GM23338 (cell line): ENCODE results near the gene RPS19. TPM values are rescaled to one million over a fixed set of nuclear protein-coding genes. Genes with fewer than 3 reads are reported as not detected.

Experiments used
- ATAC-seq: fragments of 200-7000 bp; cut with Tn5 transposase; 3 replicates; pipeline ENCODE4 v1.9.1; 2020
- DNase-seq: peaks from one replicate; pipeline ENCODE4 v3.0.0-alpha.2; 2015; ENCODE audit warnings: low spot score
- H2AFZ ChIP-seq: fragments of 200-600 bp; sonication (generic); 2 replicates; pipeline ENCODE4 v1.8.0; 2016; ENCODE audit warnings: antibody characterized with exemption, mild to moderate bottlenecking, moderate library complexity
- H3F3A ChIP-seq: fragments of 200-600 bp; sonication (generic); replicated peaks from 2 replicates; pipeline ENCODE4 v1.8.0; 2017; ENCODE audit warnings: antibody characterized with exemption, mixed run types, low read depth
- H3K27ac ChIP-seq: fragments of 200-600 bp; sonication (generic); 2 replicates; pipeline ENCODE4 v1.6.1; 2016; ENCODE audit warnings: low read depth
- H3K27me3 ChIP-seq: fragments of 200-600 bp; sonication (generic); 2 replicates; pipeline ENCODE4 v1.8.0; 2016; ENCODE audit warnings: mild to moderate bottlenecking, mixed run types, moderate library complexity; ENCODE audit not compliant: insufficient read depth
- H3K36me3 ChIP-seq: fragments of 200-600 bp; sonication (generic); 2 replicates; pipeline ENCODE4 v1.8.0; 2016; ENCODE audit warnings: mild to moderate bottlenecking; ENCODE audit not compliant: insufficient read depth
- H3K4me1 ChIP-seq: fragments of 200-600 bp; sonication (generic); 2 replicates; pipeline ENCODE4 v1.8.0; 2016; ENCODE audit warnings: mild to moderate bottlenecking, moderate library complexity; ENCODE audit not compliant: insufficient read depth
- H3K4me2 ChIP-seq: fragments of 200-600 bp; sonication (generic); 2 replicates; pipeline ENCODE4 v1.7.1; 2017; ENCODE audit warnings: mixed run types
- H3K4me3 ChIP-seq: fragments of 200-600 bp; sonication (generic); 2 replicates; pipeline ENCODE4 v1.6.1; 2016; ENCODE audit warnings: mixed run types
- H3K79me2 ChIP-seq: fragments of 200-600 bp; sonication (generic); replicated peaks from 2 replicates; pipeline ENCODE4 v1.8.0; 2017; ENCODE audit warnings: mild to moderate bottlenecking; ENCODE audit not compliant: insufficient read depth
- H3K9me2 ChIP-seq: fragments of 200-600 bp; sonication (generic); 2 replicates; pipeline ENCODE4 v1.8.0; 2017; ENCODE audit not compliant: insufficient read depth
- H4K20me1 ChIP-seq: fragments of 200-600 bp; sonication (generic); replicated peaks from 2 replicates; pipeline ENCODE4 v1.8.0; 2017; ENCODE audit warnings: mild to moderate bottlenecking; ENCODE audit not compliant: insufficient read depth
- H3K27ac Mint-ChIP-seq: 2 replicates; pipeline ENCODE4 v1.8.0; 2020; ENCODE audit warnings: inconsistent platforms, mild to moderate bottlenecking, moderate library complexity, mixed read lengths
- H3K27me3 Mint-ChIP-seq: 3 replicates; pipeline ENCODE4 v1.8.0; 2022; ENCODE audit warnings: low read depth, mild to moderate bottlenecking, moderate library complexity, mixed read lengths, inconsistent platforms; ENCODE audit not compliant: insufficient read depth, poor library complexity
- H3K36me3 Mint-ChIP-seq: 3 replicates; pipeline ENCODE4 v1.8.0; 2021; ENCODE audit warnings: low read depth, mild to moderate bottlenecking, inconsistent platforms, moderate library complexity, mixed read lengths
- H3K4me1 Mint-ChIP-seq: 3 replicates; pipeline ENCODE4 v1.8.0; 2020; ENCODE audit warnings: mild to moderate bottlenecking, inconsistent platforms, mixed read lengths
- H3K4me3 Mint-ChIP-seq: 3 replicates; pipeline ENCODE4 v1.8.0; 2021; ENCODE audit warnings: moderate library complexity, mild to moderate bottlenecking, inconsistent platforms, mixed read lengths
- H3K9me3 Mint-ChIP-seq: 3 replicates; pipeline ENCODE4 v1.8.0; 2020; ENCODE audit warnings: moderate library complexity, mild to moderate bottlenecking, inconsistent platforms, mixed read lengths
- CREB1 ChIP-seq: fragments of 250-450 bp; sonication (Bioruptor Pico); IDR thresholded peaks from 2 replicates; pipeline ENCODE4 v1.5.0; 2020; ENCODE audit warnings: low read depth, mild to moderate bottlenecking, moderate library complexity
- EZH2phosphoT487 ChIP-seq: fragments of 200-600 bp; sonication (generic); IDR thresholded peaks from one replicate; pipeline ENCODE4 v1.8.1; 2018; ENCODE audit warnings: antibody characterized with exemption; ENCODE audit not compliant: unreplicated experiment
- JUNB ChIP-seq: IDR thresholded peaks from one replicate; pipeline ENCODE4 v1.6.1; 2016; ENCODE audit warnings: antibody characterized with exemption; ENCODE audit not compliant: unreplicated experiment
- NANOG ChIP-seq: IDR thresholded peaks from 2 replicates; pipeline ENCODE4 v1.6.1; 2016; ENCODE audit warnings: antibody characterized with exemption, borderline replicate concordance
- POLR2AphosphoS5 ChIP-seq: IDR thresholded peaks from 2 replicates; pipeline ENCODE4 v1.6.1; 2016; ENCODE audit warnings: antibody characterized with exemption, low read depth
- STAT1 ChIP-seq: IDR thresholded peaks from one replicate; pipeline ENCODE4 v1.6.1; 2016; ENCODE audit warnings: antibody characterized with exemption; ENCODE audit not compliant: unreplicated experiment
- ZNF114 ChIP-seq: fragments of 250-450 bp; sonication (Bioruptor Pico); IDR thresholded peaks from 2 replicates; pipeline ENCODE4 v1.5.0; 2020; ENCODE audit warnings: mild to moderate bottlenecking, moderate library complexity
- ZNF331 ChIP-seq: fragments of 250-450 bp; sonication (Bioruptor Pico); IDR thresholded peaks from 2 replicates; pipeline ENCODE4 v1.5.0; 2020; ENCODE audit warnings: low read depth, mild to moderate bottlenecking, moderate library complexity
- polyA plus RNA-seq: library from polyadenylated mRNA; unstranded; fragments of >200 nt; fragmentation: Nextera tagmentation; extraction: Ambion mirVana; gene quantifications from 2 replicates; pipeline ENCODE4 v1.2.1, GENCODE V29; 2016
- total RNA-seq: library from RNA; depleted of rRNA; stranded (reverse); fragments of >200 nt; shearing (Covaris generic); gene quantifications from 2 replicates; pipeline ENCODE4 v1.2.3, GENCODE V29; 2014
- TF ChIP-seq, protein P1 (sequence below): IDR thresholded peaks from one replicate; pipeline ENCODE4 v1.6.1; 2018; ENCODE audit warnings: antibody characterized with exemption; ENCODE audit not compliant: unreplicated experiment
- TF ChIP-seq, protein P2 (sequence below): fragments of 250-450 bp; sonication (Bioruptor Pico); IDR thresholded peaks from 2 replicates; pipeline ENCODE4 v1.5.0; 2020; ENCODE audit warnings: mild to moderate bottlenecking, moderate library complexity
- TF ChIP-seq, protein P3 (sequence below), 2 experiments: fragments of 200-600 bp in 1 of 2; sonication (generic) in 1 of 2; conservative IDR thresholded peaks; 2 replicates each; pipeline versions ENCODE4 v1.5.1 to v1.6.1; 2016 to 2017; ENCODE audit warnings: antibody characterized with exemption in 2 of 2, low read depth in 2 of 2, mild to moderate bottlenecking in 2 of 2, moderate library complexity in 1 of 2
- TF ChIP-seq, protein P4 (sequence below): IDR thresholded peaks from 2 replicates; pipeline ENCODE4 v1.6.1; 2016; ENCODE audit warnings: antibody characterized with exemption

RPS19 gene
- total and polyA plus RNA-seq, 2 experiments from 2014 or later: 1,798 to 4,073 TPM

DNA sequence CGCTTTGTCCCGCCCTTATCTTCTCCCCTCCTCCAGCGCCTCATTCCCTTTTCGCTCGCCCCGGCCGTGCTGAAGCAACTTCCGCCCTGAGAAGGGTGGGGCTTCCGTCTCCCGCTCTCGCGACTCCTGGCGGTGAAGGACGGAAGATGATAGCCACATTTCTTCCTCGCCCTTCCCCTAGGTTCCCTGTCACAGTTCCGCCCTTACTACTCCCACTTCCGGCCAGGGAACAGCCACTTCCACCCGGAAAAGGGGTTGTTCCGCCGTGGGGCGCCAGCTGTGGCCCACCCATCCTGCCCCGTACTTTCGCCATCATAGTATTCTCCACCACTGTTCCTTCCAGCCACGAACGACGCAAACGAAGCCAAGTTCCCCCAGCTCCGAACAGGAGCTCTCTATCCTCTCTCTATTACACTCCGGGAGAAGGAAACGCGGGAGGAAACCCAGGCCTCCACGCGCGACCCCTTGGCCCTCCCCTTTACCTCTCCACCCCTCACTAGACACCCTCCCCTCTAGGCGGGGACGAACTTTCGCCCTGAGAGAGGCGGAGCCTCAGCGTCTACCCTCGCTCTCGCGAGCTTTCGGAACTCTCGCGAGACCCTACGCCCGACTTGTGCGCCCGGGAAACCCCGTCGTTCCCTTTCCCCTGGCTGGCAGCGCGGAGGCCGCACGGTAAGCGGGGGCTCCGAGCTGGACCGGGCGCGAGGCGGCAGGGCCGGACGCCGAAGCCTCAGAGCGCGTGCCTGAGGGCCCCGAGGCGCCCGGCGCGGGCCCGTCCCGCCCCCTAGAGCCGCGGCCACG is at the start of gene RPS19 (continued):
- TF ChIP-seq ZNF114 (CRISPR knock-in tag): peak; percentile 77; the same call in 1 of the 2 replicates

DNA sequence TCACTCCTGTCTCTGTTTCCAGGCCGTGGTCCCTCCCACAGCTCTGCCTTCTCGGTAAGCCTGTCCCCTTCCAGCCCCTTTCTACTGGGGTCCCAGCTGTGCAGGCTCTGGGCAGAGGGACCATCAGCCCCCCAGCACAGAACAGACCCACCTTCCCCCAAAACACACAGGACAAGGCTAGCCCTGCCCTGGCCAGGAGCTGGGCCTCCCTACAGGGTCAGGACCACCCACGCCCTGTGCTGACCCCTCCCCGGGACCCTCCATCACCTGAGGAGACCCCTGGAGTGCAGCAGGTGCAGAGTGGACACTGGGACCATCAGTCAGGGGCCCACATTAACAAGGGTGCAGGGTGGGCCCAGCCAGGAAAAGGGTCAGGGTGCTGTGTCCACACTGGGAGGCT is 49.8 kb upstream of the RPS19 start:
- Histone ChIP-seq H2AFZ (no peak overlapping the region), H3K9me2 (no peaks in the 10 kb centered on the region), H3K27me3 (no peaks in the 10 kb centered on the region), H4K20me1 (no peaks in the 10 kb centered on the region), H3K4me2 (no peak overlapping the region), H3K4me1 (no peaks in the 10 kb centered on the region), H3K79me2 (no peaks in the 10 kb centered on the region), H3K36me3 (no peaks in the 10 kb centered on the region), H3F3A (no peaks in the 10 kb centered on the region), H3K27ac (no peak overlapping the region), H3K4me3 (no peak overlapping the region)
- Mint-ChIP-seq H3K4me3 (no peak overlapping the region), H3K4me1 (no peaks in the 10 kb centered on the region), H3K36me3 (no peaks in the 10 kb centered on the region), H3K9me3 (no peaks in the 10 kb centered on the region), H3K27me3 (peaks cover 11% of the 10 kb centered on the region), H3K27ac (no peak overlapping the region)
- no peak for DNase-seq
- no peak for ATAC-seq
- TF ChIP-seq ZNF331 (CRISPR knock-in tag) (no peak), STAT1 (no peak), CREB1 (CRISPR knock-in tag) (no peak), ZNF114 (CRISPR knock-in tag) (no peak), POLR2AphosphoS5 (no peak), NANOG (no peak), JUNB (no peak), EZH2phosphoT487 (no peak)
- TF ChIP-seq, protein P1, sequence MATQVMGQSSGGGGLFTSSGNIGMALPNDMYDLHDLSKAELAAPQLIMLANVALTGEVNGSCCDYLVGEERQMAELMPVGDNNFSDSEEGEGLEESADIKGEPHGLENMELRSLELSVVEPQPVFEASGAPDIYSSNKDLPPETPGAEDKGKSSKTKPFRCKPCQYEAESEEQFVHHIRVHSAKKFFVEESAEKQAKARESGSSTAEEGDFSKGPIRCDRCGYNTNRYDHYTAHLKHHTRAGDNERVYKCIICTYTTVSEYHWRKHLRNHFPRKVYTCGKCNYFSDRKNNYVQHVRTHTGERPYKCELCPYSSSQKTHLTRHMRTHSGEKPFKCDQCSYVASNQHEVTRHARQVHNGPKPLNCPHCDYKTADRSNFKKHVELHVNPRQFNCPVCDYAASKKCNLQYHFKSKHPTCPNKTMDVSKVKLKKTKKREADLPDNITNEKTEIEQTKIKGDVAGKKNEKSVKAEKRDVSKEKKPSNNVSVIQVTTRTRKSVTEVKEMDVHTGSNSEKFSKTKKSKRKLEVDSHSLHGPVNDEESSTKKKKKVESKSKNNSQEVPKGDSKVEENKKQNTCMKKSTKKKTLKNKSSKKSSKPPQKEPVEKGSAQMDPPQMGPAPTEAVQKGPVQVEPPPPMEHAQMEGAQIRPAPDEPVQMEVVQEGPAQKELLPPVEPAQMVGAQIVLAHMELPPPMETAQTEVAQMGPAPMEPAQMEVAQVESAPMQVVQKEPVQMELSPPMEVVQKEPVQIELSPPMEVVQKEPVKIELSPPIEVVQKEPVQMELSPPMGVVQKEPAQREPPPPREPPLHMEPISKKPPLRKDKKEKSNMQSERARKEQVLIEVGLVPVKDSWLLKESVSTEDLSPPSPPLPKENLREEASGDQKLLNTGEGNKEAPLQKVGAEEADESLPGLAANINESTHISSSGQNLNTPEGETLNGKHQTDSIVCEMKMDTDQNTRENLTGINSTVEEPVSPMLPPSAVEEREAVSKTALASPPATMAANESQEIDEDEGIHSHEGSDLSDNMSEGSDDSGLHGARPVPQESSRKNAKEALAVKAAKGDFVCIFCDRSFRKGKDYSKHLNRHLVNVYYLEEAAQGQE: no peak
- TF ChIP-seq, protein P2, sequence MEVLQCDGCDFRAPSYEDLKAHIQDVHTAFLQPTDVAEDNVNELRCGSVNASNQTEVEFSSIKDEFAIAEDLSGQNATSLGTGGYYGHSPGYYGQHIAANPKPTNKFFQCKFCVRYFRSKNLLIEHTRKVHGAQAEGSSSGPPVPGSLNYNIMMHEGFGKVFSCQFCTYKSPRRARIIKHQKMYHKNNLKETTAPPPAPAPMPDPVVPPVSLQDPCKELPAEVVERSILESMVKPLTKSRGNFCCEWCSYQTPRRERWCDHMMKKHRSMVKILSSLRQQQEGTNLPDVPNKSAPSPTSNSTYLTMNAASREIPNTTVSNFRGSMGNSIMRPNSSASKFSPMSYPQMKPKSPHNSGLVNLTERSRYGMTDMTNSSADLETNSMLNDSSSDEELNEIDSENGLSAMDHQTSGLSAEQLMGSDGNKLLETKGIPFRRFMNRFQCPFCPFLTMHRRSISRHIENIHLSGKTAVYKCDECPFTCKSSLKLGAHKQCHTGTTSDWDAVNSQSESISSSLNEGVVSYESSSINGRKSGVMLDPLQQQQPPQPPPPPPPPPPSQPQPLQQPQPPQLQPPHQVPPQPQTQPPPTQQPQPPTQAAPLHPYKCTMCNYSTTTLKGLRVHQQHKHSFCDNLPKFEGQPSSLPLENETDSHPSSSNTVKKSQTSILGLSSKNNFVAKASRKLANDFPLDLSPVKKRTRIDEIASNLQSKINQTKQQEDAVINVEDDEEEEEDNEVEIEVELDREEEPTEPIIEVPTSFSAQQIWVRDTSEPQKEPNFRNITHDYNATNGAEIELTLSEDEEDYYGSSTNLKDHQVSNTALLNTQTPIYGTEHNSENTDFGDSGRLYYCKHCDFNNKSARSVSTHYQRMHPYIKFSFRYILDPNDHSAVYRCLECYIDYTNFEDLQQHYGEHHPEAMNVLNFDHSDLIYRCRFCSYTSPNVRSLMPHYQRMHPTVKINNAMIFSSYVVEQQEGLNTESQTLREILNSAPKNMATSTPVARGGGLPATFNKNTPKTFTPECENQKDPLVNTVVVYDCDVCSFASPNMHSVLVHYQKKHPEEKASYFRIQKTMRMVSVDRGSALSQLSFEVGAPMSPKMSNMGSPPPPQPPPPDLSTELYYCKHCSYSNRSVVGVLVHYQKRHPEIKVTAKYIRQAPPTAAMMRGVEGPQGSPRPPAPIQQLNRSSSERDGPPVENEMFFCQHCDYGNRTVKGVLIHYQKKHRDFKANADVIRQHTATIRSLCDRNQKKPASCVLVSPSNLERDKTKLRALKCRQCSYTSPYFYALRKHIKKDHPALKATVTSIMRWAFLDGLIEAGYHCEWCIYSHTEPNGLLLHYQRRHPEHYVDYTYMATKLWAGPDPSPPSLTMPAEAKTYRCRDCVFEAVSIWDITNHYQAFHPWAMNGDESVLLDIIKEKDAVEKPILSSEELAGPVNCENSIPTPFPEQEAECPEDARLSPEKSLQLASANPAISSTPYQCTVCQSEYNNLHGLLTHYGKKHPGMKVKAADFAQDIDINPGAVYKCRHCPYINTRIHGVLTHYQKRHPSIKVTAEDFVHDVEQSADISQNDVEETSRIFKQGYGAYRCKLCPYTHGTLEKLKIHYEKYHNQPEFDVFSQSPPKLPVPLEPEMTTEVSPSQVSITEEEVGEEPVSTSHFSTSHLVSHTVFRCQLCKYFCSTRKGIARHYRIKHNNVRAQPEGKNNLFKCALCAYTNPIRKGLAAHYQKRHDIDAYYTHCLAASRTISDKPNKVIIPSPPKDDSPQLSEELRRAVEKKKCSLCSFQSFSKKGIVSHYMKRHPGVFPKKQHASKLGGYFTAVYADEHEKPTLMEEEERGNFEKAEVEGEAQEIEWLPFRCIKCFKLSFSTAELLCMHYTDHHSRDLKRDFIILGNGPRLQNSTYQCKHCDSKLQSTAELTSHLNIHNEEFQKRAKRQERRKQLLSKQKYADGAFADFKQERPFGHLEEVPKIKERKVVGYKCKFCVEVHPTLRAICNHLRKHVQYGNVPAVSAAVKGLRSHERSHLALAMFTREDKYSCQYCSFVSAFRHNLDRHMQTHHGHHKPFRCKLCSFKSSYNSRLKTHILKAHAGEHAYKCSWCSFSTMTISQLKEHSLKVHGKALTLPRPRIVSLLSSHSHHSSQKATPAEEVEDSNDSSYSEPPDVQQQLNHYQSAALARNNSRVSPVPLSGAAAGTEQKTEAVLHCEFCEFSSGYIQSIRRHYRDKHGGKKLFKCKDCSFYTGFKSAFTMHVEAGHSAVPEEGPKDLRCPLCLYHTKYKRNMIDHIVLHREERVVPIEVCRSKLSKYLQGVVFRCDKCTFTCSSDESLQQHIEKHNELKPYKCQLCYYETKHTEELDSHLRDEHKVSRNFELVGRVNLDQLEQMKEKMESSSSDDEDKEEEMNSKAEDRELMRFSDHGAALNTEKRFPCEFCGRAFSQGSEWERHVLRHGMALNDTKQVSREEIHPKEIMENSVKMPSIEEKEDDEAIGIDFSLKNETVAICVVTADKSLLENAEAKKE (CRISPR knock-in tag): no peak
- TF ChIP-seq, protein P3, sequence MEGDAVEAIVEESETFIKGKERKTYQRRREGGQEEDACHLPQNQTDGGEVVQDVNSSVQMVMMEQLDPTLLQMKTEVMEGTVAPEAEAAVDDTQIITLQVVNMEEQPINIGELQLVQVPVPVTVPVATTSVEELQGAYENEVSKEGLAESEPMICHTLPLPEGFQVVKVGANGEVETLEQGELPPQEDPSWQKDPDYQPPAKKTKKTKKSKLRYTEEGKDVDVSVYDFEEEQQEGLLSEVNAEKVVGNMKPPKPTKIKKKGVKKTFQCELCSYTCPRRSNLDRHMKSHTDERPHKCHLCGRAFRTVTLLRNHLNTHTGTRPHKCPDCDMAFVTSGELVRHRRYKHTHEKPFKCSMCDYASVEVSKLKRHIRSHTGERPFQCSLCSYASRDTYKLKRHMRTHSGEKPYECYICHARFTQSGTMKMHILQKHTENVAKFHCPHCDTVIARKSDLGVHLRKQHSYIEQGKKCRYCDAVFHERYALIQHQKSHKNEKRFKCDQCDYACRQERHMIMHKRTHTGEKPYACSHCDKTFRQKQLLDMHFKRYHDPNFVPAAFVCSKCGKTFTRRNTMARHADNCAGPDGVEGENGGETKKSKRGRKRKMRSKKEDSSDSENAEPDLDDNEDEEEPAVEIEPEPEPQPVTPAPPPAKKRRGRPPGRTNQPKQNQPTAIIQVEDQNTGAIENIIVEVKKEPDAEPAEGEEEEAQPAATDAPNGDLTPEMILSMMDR (conservative IDR thresholded peaks at IDR 0.05; ENCODE audit: low read depth in 2 of 2): no peak
- TF ChIP-seq, protein P4, sequence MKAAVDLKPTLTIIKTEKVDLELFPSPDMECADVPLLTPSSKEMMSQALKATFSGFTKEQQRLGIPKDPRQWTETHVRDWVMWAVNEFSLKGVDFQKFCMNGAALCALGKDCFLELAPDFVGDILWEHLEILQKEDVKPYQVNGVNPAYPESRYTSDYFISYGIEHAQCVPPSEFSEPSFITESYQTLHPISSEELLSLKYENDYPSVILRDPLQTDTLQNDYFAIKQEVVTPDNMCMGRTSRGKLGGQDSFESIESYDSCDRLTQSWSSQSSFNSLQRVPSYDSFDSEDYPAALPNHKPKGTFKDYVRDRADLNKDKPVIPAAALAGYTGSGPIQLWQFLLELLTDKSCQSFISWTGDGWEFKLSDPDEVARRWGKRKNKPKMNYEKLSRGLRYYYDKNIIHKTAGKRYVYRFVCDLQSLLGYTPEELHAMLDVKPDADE: no peak
